ENCODE data around the gene TBC1D22A.

GRCh38 chr22:47062126-47062525 is 299.7 kb downstream of the TBC1D22A start:
- no peak for TF ChIP-seq CTCF (IDR thresholded peaks at IDR 0.05)
- no peak for TF ChIP-seq POLR2A (IDR thresholded peaks at IDR 0.05)
- no peak for TF ChIP-seq POLR2AphosphoS5 (IDR thresholded peaks at IDR 0.05)

All from transverse colon (tissue), 4 donors.